ENCODE data around the gene VAT1L.

The VAT1L gene

DNA sequence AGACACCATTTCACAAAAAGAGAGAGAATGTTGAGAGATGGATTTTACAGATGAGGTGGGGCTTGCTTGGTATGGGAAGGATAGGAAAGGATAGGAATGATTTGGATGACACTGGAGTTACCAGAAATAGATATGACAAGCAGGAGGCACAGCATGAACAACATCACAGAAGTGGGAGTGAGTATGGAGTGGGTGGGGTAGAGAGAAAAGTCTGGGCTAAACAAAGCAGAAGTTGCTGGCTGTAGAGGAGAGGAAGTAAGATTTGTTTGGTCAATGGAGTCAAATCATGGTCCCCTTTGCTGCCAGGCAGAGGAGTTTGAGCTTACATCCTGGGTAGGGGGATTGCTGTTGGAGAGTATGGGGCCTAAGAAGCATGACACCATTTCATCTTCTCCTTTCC lies 101.7 kb downstream of the VAT1L start:
- FAIRE-seq (no peak), DNase-seq (ENCODE audit: insufficient read length, low spot score) (no peak)
- TF ChIP-seq SPI1 (IDR thresholded peaks at IDR 0.05; ENCODE audit: low read depth, low read length): 0 out of 2 replicates have a peak, but pooled peaks have one; percentile 3
- no peak for TF ChIP-seq POU2F2 (IDR thresholded peaks at IDR 0.05; ENCODE audit: low read depth, low read length)

GRCh38 chr16:77894162-77894561 lies 105.8 kb downstream of the VAT1L start:
- FAIRE-seq (no peak), DNase-seq (ENCODE audit: insufficient read length, low spot score) (no peak)
- TF ChIP-seq PAX5 (IDR thresholded peaks at IDR 0.05; ENCODE audit: insufficient read depth, low read length, severe bottlenecking) (no peak), TAF1 (IDR thresholded peaks at IDR 0.05; ENCODE audit: low read depth, low read length) (no peak), POU2F2 (IDR thresholded peaks at IDR 0.05; ENCODE audit: low read depth, low read length) (no peak), POLR2AphosphoS5 (IDR thresholded peaks at IDR 0.05; ENCODE audit: low read depth, low read length) (no peak), SPI1 (IDR thresholded peaks at IDR 0.05; ENCODE audit: low read depth, low read length) (no peak), POLR2A (IDR thresholded peaks at IDR 0.05; ENCODE audit: low read depth, low read length) (no peak)

GRCh38 chr16:77895962-77896361 lies 107.6 kb downstream of the VAT1L start:
- TF ChIP-seq POLR2AphosphoS5 (IDR thresholded peaks at IDR 0.05; ENCODE audit: low read depth, low read length) (no peak), SPI1 (IDR thresholded peaks at IDR 0.05; ENCODE audit: low read depth, low read length) (no peak), POLR2A (IDR thresholded peaks at IDR 0.05; ENCODE audit: low read depth, low read length) (no peak), TAF1 (IDR thresholded peaks at IDR 0.05; ENCODE audit: low read depth, low read length) (no peak), POU2F2 (IDR thresholded peaks at IDR 0.05; ENCODE audit: low read depth, low read length) (no peak), PAX5 (IDR thresholded peaks at IDR 0.05; ENCODE audit: insufficient read depth, low read length, severe bottlenecking) (no peak)
- DNase-seq (ENCODE audit: insufficient read length, low spot score) (no peak), FAIRE-seq (no peak)

GRCh38 chr16:77896415-77897128 lies 108.2 kb downstream of the VAT1L start:
- TF ChIP-seq POU2F2 (IDR thresholded peaks at IDR 0.05; ENCODE audit: low read depth, low read length) (no peak), POLR2A (IDR thresholded peaks at IDR 0.05; ENCODE audit: low read depth, low read length) (no peak)
- no peak for DNase-seq (ENCODE audit: insufficient read length, low spot score)
- FAIRE-seq: no peak

DNA sequence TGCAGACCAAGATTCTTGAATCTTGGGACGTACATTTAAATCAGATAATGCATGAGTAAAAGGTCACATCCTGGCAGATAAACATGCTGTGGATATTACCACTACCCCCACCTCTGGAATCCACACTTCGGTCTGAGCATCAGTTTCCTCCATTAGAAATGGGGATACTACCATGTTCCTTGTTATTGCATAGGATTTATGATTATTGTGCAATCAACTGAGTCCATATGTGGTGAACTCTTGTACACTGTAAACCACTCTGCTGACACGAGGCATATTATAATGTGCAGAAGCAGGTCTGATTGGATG lies 108.7 kb downstream of the VAT1L start:
- DNase-seq (ENCODE audit: insufficient read length, low spot score) (no peak), FAIRE-seq (no peak)
- TF ChIP-seq SPI1 (IDR thresholded peaks at IDR 0.05; ENCODE audit: low read depth, low read length): no peak

GRCh38 chr16:77897831-77898605 lies 109.7 kb downstream of the VAT1L start:
- DNase-seq (ENCODE audit: insufficient read length, low spot score) (no peak), FAIRE-seq (no peak)
- no peak for TF ChIP-seq POLR2A (IDR thresholded peaks at IDR 0.05; ENCODE audit: low read depth, low read length)
- TF ChIP-seq POLR2AphosphoS5 (IDR thresholded peaks at IDR 0.05; ENCODE audit: low read depth, low read length): no peak
- TF ChIP-seq POU2F2 (IDR thresholded peaks at IDR 0.05; ENCODE audit: low read depth, low read length): no peak
- no peak for TF ChIP-seq PAX5 (IDR thresholded peaks at IDR 0.05; ENCODE audit: insufficient read depth, low read length, severe bottlenecking)
- TF ChIP-seq SPI1 (IDR thresholded peaks at IDR 0.05; ENCODE audit: low read depth, low read length): no peak
- TF ChIP-seq TAF1 (IDR thresholded peaks at IDR 0.05; ENCODE audit: low read depth, low read length): no peak

DNA sequence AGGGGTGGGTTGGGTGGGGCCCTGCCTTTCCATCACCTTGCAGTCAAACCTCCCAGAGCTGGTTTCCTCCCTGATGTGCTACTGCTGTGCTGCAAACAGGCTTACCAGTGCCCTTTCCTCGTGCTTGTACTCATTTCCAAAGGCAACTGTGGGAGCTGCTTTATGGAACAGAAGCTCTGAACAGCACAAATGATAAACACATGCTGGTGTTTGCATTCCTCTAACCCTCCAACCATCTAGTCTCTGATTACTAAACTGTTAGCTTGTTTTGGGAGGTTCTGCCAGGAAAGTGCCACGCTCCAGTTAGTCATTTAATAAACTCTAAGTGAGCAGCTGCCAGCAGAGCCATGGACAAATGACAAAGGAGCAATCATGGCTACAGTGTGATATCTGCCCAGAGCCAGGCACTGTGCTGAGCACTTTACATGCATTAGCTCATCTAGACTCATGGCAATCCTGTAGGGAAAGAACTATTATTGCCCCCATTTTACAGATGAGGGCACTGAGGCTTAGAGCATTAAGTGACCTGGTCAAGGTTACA lies 110.4 kb downstream of the VAT1L start:
- no peak for DNase-seq (ENCODE audit: insufficient read length, low spot score)
- TF ChIP-seq POU2F2 (IDR thresholded peaks at IDR 0.05; ENCODE audit: low read depth, low read length) (no peak), POLR2A (IDR thresholded peaks at IDR 0.05; ENCODE audit: low read depth, low read length) (no peak), POLR2AphosphoS5 (IDR thresholded peaks at IDR 0.05; ENCODE audit: low read depth, low read length) (no peak), SPI1 (IDR thresholded peaks at IDR 0.05; ENCODE audit: low read depth, low read length) (no peak), PAX5 (IDR thresholded peaks at IDR 0.05; ENCODE audit: insufficient read depth, low read length, severe bottlenecking) (no peak), TAF1 (IDR thresholded peaks at IDR 0.05; ENCODE audit: low read depth, low read length) (no peak)
- no peak for FAIRE-seq

DNA sequence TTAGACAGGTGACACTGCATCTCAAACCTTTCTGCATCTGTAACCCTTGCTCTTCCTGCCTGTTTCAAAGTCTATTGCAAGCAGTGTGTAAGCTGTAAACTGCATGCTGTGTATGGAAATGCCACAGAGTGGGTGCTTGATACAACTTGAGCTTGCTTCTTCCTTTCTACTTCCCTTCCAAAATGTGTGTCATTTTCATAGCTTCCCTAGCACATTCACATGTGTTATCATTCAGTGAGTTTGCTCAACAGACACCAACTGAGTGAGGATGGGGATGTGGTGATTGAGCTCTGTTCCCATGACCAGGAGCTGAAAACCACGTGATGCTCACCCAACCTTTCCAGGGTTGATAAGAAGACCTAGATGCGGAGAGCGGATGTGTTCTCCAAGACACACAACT lies 111.1 kb downstream of the VAT1L start:
- TF ChIP-seq POLR2AphosphoS5 (IDR thresholded peaks at IDR 0.05; ENCODE audit: low read depth, low read length) (no peak), POLR2A (IDR thresholded peaks at IDR 0.05; ENCODE audit: low read depth, low read length) (no peak), SPI1 (IDR thresholded peaks at IDR 0.05; ENCODE audit: low read depth, low read length) (no peak), TAF1 (IDR thresholded peaks at IDR 0.05; ENCODE audit: low read depth, low read length) (no peak), PAX5 (IDR thresholded peaks at IDR 0.05; ENCODE audit: insufficient read depth, low read length, severe bottlenecking) (no peak)
- FAIRE-seq (no peak), DNase-seq (ENCODE audit: insufficient read length, low spot score) (no peak)

DNA sequence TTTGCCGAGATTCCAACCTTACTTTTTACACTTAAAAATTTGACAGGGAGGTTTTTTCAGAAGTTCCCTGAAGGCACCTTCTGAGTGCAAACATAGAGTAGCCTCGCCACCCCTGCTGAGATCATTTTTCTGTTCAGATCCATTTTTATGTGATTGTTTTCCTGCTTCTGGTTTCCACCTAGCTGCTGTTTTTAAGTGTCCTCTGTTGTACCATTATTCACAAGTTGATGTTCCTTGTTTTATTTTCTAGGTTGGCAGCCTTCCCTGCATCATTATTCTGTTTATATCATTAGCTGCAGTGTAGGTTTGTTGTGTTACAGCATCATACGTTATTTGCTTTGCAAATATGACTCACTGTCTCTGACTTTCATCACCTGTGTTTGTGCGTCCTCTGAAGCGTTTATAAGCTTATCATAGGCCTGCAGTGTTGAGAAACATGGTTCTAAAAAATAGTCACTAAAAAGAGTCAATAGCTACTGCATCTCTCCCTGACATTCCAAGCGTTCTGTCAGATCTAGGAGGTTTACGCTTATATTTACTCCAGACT lies 117.1 kb downstream of the VAT1L start:
- no peak for DNase-seq (ENCODE audit: insufficient read length, low spot score)
- TF ChIP-seq POU2F2 (IDR thresholded peaks at IDR 0.05; ENCODE audit: low read depth, low read length) (no peak), SPI1 (IDR thresholded peaks at IDR 0.05; ENCODE audit: low read depth, low read length) (no peak), POLR2AphosphoS5 (IDR thresholded peaks at IDR 0.05; ENCODE audit: low read depth, low read length) (no peak), TAF1 (IDR thresholded peaks at IDR 0.05; ENCODE audit: low read depth, low read length) (no peak), PAX5 (IDR thresholded peaks at IDR 0.05; ENCODE audit: insufficient read depth, low read length, severe bottlenecking) (no peak), POLR2A (IDR thresholded peaks at IDR 0.05; ENCODE audit: low read depth, low read length) (no peak)
- no peak for FAIRE-seq

DNA sequence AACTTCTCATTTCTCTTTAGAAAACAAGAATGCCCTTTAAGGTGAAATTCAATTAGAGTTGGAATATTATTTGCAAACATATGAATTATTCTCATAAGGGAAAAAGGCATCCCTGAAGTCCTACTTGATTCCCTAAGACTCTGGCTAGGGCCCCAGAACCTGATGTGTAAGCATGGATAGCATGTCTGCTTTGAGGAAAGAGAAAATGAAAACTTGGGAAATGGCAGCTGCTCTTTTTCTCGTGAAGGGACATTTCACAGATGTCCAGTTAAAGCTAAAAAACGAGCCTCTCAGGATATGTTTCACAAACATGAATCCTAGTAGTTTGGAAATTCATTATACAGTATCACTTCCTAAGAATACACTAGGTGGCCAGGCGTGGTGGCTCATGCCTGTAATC lies 121.7 kb downstream of the VAT1L start:
- DNase-seq (ENCODE audit: insufficient read length, low spot score) (no peak), FAIRE-seq (no peak)
- TF ChIP-seq TAF1 (IDR thresholded peaks at IDR 0.05; ENCODE audit: low read depth, low read length): no peak
- TF ChIP-seq SPI1 (IDR thresholded peaks at IDR 0.05; ENCODE audit: low read depth, low read length): no peak
- no peak for TF ChIP-seq POLR2A (IDR thresholded peaks at IDR 0.05; ENCODE audit: low read depth, low read length)
- no peak for TF ChIP-seq PAX5 (IDR thresholded peaks at IDR 0.05; ENCODE audit: insufficient read depth, low read length, severe bottlenecking)
- TF ChIP-seq POU2F2 (IDR thresholded peaks at IDR 0.05; ENCODE audit: low read depth, low read length): no peak
- no peak for TF ChIP-seq POLR2AphosphoS5 (IDR thresholded peaks at IDR 0.05; ENCODE audit: low read depth, low read length)

All from GM12891 (cell line).